Endothelial cell of hepatic sinusoid (primary cell): ENCODE data around the gene CYB5R4.

Experiments
- in situ Hi-C: cut with HindIII; loops from 2 replicates; pipeline ENCODE4 v1.10.0; 2017; ENCODE audit warnings: low sequenced_read_pairs

CYB5R4 gene

GRCh38 chr6:83859410-83860358 lies at the start of gene CYB5R4:
Gene CYB5R4, plus strand, starts transcription at chr6:83859689. Its CDS starts 94 bp downstream, at chr6:83859783.
- in situ Hi-C loops, result loop anchor here (25.0 kb wide), 1 partner anchor 353 kb away; no protein-coding TSS in a partner anchor

- in situ Hi-C loops, result no loop called here
Observed at GRCh38 chr6:83812595-83812994, 46.9 kb upstream of the CYB5R4 start.

GRCh38 chr6:83815631-83816272 lies 43.7 kb upstream of the CYB5R4 start:
- in situ Hi-C loops, result no loop called here

- in situ Hi-C loops, result no loop called here
Observed at GRCh38 chr6:83822629-83823169, 36.8 kb upstream of the CYB5R4 start.

- in situ Hi-C loops, result no loop called here
Observed at GRCh38 chr6:83824388-83824801, 35.1 kb upstream of the CYB5R4 start.

- in situ Hi-C loops, result no loop called here
Observed at GRCh38 chr6:83824831-83825230, 34.7 kb upstream of the CYB5R4 start.

GRCh38 chr6:83827050-83827449 lies 32.4 kb upstream of the CYB5R4 start:
- in situ Hi-C loops, result no loop called here

GRCh38 chr6:83838727-83839126 lies 20.8 kb upstream of the CYB5R4 start:
- in situ Hi-C loops, result no loop called here

GRCh38 chr6:83844170-83844569 lies 15.3 kb upstream of the CYB5R4 start:
- in situ Hi-C loops, result no loop called here

GRCh38 chr6:83846291-83846690 lies 13.2 kb upstream of the CYB5R4 start:
- in situ Hi-C loops, result no loop called here

GRCh38 chr6:83847179-83847578 lies 12.3 kb upstream of the CYB5R4 start:
- in situ Hi-C loops, result no loop called here

- in situ Hi-C loops, result no loop called here
Observed at GRCh38 chr6:83849127-83849526, 10.4 kb upstream of the CYB5R4 start.

- in situ Hi-C loops, result loop anchor here (25.0 kb wide), 1 partner anchor 363 kb away; no protein-coding TSS in a partner anchor
Observed at GRCh38 chr6:83849610-83850009, 9.9 kb upstream of the CYB5R4 start.

GRCh38 chr6:83852528-83853177 lies 6.8 kb upstream of the CYB5R4 start:
- in situ Hi-C loops, result loop anchor here (25.0 kb wide), 1 partner anchor 360 kb away; no protein-coding TSS in a partner anchor

GRCh38 chr6:83853178-83854000 lies 6.1 kb upstream of the CYB5R4 start, which contains the start of gene RIPPLY2:
Gene RIPPLY2, plus strand, starts transcription at chr6:83853360. Its CDS starts 57 bp downstream, at chr6:83853417.
- in situ Hi-C loops, result loop anchor here (25.0 kb wide), 1 partner anchor 359 kb away; no protein-coding TSS in a partner anchor

- in situ Hi-C loops, result loop anchor here (25.0 kb wide), 1 partner anchor 358 kb away; no protein-coding TSS in a partner anchor
Observed at GRCh38 chr6:83854001-83854501, 5.4 kb upstream of the CYB5R4 start.

GRCh38 chr6:83854766-83855165 lies 4.7 kb upstream of the CYB5R4 start:
- in situ Hi-C loops, result loop anchor here (25.0 kb wide), 1 partner anchor 358 kb away; no protein-coding TSS in a partner anchor

- in situ Hi-C loops, result loop anchor here (25.0 kb wide), 1 partner anchor 352 kb away; no protein-coding TSS in a partner anchor
Observed at GRCh38 chr6:83860359-83860755, 868 bp downstream of the CYB5R4 start.

- in situ Hi-C loops, result loop anchor here (25.0 kb wide), 1 partner anchor 351 kb away; no protein-coding TSS in a partner anchor
Observed at GRCh38 chr6:83860782-83861495, 1.4 kb downstream of the CYB5R4 start.
